ENCODE data around the gene TIPARP.
"Not testable (repeated sequence)": the region's sequence is repeated elsewhere in the genome, so short reads cannot be mapped to it uniquely, and the experiment has no call there.

The TIPARP gene

DNA sequence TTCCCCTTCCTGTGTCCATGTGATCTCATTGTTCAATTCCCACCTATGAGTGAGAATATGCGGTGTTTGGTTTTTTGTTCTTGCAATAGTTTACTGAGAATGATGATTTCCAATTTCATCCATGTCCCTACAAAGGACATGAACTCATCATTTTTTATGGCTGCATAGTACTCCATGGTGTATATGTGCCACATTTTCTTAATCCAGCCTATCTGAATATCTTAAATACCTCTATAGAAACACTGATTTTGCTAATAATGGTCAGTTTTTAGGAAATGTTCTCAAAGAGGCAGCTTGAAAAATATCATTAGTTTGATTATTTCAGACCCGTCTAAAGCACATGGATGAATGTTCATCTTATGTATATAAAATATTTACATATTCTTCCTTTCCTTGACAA lies 21.7 kb upstream of the TIPARP start:
- not testable (repeated sequence) for DNase-seq

DNA sequence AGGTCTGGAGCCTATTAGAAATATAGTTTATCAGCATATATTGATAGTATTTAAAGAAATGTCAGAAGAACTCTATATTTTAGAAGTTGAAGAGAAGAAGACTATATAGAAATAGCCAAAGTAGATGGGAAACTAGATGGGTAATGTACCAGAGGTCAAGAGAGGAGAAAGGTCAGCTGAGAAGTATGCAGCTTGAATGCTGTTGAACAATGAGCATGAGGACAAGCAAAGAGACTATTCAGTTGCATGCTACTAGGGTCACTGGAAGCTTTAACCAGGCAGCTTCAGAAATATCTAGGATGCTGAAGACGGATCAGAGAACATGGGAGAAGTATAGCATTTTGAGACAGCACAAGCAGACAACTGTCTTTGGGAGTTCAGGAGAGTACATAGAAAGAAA lies 19.6 kb upstream of the TIPARP start:
- no peak for DNase-seq

DNA sequence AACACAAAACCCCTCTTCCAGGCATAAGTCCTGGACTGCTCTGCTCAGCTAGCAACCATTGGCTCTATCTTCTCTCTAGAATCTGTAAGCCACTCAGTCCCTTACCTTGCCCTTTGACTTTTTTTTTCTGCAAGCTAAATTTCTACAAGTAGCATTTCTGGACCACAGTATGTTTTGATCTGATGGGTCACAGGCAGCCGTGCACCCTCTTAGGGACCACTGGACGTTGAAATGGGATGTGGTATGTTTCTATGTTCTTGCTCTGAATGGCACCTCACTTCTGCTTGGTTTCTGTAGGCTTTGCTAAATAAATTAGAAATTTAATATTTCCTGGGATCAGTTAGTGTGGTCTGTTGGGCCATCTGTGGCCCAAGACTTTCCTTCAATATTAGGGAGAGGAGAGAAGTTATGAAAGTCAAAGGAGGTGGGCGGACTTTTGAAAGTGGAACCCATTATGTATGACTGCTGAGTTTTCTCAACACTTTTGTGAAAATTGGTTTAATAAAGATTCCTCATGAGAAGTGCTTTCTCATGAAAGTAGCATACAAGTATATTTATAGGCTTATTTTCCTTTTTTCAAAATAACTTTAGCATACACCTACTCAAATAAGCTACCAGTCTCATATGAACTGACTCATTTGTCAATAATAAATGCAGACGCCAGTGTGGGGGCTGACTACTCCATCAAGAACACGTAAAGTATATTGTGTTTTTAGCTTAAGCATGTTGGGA lies 18.4 kb upstream of the TIPARP start:
- DNase-seq: no peak

DNA sequence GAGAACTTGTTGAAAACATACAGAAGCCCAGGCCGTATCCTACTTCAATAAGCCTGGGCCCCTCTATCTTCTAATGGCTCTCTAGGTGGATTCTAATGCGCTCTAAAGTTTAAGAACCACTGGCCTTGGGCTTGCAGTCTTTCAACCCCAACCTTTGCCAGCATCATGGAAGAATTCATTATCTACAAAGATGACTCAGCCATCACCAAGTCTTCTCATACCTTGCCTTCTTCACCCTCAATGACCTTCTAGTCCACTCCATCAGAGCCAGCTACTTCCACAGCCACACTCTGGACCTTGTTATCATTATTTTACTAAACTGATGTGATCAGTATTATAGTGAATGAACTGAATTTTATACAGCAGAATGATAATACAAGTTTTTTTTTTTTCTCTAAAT lies 16.9 kb upstream of the TIPARP start:
- DNase-seq: no peak

DNA sequence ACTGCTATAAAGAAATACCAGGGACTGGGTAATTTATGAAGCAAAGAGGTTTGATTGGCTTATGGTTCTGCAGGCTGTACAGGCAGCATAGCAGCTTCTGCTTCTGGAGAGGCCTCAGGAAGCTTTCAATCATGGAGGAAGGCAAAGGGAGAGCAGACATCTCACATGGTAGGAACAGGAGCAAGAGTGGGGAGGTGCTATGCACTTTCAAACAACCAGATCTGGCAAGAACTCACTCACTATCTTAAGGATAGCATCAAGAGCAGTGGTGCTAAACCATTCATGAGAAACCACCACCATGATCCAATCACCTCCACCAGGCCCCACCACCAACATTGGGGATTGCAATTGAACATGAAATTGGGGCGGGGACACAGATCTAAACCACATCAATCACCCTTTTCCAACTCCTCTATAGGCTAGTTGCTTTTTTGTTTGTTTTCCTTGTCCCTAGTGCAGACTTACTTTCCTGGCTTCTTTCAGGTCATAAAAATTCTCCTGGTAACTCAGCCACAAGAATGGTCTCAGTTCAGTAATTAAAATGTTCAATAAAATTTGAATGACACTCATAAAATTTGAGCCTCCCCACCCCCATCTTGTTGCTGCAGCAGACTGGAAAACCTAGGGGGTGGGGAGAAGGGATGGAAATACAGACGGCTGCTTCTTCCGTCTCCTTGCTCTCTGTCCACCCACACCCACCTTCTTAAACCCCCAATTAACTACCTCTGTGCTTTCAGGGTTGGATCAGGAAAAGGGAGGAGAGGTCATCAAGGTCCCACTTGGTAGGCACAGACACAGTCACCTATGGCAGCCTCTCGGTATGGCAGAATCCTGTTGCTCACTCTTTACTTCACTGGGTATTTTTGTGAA lies 16.3 kb upstream of the TIPARP start:
- DNase-seq: no peak

DNA sequence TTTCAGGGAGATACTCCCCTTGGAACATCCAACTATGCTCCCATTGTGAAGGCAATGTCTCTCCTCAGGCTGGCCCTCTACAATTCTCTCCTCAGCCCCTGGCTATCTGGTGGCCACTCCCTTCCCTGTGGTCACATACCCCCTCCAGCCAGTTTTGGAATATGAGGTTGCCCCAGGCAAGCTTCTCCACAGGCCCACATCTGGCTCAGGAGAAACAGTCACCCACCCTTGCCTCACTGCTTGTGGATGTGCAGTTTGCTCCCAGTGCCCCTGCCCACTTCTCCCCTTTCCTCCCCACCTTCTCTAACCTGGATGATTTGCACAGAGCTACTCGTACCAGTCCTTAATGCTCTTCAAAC lies 15.7 kb upstream of the TIPARP start:
- DNase-seq: no peak

DNA sequence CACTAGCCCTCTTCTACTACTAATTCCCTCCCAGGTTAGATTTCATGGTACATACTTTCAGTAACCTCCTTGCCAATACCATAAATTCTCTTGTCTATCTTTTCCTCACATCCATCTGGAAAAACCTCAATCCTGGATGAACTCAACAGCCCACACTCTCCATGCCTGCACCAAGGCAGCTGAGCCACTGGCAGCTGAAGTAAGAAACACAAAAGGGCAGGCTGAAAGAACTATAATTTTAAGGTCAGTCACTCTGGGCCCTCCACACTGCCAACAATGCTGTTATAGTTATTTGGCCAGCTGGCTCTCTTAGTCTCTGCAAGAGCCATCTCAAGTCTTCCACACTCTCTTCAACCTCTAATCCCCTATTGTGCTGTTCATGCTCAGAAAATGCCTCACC lies 15.1 kb upstream of the TIPARP start:
- no peak for DNase-seq

DNA sequence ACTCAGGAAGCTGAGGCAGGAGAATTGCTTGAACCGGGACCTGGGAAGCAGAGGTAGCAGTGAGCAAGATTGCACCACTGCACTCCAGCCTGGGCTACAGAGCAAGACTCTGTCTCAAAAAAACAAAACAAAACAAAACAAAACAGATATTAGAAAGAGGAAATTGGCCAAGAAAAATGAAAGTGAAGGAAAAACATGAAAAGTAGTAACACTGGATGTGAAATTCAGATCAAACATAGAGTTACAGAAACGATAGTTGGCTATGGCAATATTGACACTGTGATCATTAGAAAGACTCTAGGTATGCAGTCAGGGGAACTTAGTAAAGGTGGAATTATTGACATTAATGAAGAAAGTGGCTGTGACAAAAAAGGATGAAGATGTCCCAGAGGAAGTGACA lies 13.2 kb upstream of the TIPARP start:
- no peak for DNase-seq

DNA sequence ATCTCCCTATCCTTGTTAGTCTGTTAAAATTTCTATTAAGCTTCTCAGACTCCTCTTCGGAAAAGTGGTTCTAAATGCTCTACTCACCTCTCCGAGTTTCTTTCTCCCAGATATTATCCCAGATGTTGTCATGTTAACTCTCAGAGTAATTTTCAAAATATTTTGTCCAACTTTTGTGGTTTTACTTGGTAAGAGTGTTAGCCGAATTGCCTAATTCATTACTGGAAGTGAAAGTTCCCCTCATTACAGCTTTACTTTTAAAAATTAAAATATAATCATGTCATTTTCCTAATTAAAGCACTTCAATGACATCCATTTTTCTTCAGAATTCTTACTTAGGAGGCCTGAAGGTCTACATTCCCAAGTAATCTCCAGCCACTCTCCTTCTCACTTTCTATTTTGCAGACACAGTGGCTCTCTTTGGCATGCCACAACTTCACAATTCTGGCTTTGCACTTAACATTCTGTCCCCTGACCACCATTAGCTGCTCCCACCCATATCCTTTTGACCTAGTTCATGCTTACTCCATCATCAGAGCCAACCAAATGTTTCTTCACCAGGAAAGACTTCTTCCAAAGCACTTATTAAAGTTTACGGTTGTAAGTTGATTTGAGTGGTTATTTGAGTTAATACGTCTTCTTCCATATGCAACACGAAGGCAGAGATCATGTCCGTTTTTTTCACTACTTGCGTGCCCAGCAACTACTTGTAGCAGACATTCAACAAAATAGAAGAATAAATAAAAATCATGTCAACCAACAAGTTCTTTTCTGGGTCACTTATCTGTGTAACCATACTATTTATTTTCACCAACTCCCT lies 10.2 kb upstream of the TIPARP start:
- DNase-seq: no peak

DNA sequence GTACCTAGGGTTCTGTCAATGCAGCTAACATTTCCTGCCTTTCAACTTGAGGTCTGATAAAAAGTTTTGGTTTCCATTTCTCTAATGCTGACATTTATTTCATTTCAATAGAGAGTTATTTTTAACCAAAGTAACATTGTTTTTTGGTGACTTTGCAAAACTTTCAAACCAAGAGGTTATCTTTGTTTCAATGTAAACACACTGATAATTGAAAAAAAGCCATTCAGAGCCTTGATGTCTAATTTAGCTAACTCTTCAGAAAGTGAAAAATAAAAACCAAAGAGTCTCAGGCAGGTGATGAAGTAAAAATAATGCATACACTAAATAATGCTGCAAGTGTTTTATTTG lies 9.6 kb upstream of the TIPARP start:
- DNase-seq: no peak

DNA sequence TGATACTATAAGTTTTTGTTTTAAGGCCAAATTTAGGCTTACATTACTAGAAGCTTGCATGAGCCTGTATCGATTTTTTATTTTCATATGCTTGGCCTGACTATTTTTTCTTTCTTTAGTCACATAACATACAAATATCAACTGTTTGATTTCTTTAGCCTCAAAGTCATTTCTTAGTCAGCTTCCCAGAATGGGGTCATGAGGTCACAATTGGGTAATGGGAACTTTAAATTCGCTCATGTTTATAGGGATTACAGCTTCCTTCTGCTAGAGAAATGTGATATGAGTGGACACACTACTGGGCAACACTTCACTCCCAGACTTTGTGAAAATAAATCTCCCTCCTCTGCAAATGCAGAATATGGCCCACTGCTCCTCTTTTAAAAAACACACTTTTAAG lies 9.1 kb upstream of the TIPARP start:
- DNase-seq: no peak

DNA sequence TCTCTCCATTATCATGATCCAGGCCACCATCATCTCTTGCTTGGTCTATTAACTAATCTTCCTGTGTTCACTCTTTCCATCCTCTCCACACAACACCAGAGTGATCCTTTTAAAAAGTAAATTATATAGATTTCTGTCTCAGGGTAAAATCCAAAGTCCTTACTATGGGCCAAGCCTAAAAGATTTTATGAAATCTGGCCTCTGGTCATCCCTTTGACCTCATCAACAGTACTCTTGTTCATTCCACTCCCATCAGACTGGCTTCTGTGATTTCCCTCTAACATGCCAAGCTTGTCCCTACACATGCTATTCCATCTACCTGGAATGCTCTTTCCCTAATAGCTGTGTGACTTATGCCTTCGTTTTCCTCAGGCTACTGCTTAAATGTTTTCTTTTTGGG lies 8.3 kb upstream of the TIPARP start:
- no peak for DNase-seq

DNA sequence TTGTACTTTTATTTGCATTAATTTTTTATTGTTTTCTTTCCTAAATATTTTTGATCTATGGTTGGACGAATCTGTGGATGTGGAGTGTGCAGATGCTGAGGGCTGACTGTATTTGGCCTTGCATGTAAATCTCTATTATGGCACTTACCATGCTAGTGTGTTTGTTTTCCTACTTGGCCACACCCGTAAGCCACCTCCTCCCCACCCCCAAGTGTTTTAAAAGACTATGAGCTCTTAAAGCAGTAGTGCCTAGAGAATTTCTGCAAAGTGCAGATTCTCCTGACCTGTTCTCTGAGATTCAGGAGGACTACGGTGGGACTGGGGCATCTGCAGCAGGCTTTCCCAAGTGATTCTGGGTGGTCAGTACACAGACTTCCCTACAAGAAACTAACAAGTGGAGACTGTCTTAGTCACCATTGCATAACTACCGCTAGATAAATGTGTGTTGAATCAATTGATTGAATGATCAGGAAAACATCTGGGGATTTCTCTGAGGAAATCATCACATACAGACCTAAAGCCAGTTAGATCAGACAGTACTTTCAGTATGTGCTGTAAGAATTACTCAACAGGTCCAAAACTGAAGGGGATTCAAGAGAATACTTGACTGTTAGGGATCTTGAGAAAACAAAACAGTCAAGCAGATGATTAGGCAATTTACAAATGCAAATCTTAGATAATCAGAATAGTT lies 6.2 kb upstream of the TIPARP start:
- DNase-seq: no peak

DNA sequence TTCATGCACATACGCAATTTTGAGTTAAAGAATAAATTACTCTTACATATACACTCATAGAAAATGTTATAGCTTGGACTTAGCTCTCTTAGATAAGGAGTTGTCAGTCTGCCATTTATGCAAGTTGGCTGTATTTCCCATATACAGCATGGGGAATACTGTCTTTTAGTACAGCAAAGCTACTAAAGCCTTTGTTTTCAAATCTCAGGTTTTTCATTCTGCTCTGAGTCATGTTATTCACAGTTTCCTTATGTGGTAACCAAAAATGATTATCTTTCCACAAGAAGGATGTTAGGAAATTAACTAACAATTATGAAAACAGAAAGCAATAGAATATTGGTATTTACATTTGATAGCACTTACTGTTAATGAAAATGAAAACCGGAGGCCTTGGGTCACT lies 4.3 kb upstream of the TIPARP start:
- DNase-seq: no peak

DNA sequence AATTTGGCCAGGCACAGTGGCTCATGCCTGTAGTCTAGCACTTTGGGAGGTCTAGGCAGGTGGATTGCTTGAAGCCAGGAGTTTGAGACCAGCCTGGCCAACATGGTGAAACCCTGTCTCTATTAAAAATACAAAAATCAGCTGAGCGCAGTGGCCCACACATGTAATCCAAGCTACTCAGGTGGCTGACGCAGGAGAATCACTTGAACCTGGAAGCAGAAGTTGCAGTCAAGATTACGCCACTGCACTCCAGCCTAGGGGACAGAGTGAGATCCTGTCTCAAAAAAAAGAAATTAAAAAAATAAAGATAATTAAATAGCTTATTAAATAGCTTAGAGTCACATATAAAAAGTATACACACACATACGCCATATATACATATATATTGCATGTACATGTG lies 3.7 kb upstream of the TIPARP start:
- no peak for DNase-seq

DNA sequence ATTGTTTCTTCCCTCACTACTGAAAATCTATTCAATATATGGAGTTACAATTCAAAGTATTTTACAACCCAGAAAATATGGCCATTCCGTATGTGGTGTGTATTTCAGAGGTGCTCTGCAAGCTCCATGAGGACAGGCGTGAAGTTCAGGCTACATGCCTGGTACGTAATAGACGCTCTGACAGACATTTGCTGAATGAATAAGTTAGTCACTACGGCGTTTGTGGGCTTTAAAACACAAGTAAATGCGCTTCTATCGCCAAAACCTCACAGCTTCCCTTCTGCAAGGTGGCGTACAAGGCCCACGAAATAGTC lies 701 bp upstream of the TIPARP start:
- no peak for DNase-seq

DNA sequence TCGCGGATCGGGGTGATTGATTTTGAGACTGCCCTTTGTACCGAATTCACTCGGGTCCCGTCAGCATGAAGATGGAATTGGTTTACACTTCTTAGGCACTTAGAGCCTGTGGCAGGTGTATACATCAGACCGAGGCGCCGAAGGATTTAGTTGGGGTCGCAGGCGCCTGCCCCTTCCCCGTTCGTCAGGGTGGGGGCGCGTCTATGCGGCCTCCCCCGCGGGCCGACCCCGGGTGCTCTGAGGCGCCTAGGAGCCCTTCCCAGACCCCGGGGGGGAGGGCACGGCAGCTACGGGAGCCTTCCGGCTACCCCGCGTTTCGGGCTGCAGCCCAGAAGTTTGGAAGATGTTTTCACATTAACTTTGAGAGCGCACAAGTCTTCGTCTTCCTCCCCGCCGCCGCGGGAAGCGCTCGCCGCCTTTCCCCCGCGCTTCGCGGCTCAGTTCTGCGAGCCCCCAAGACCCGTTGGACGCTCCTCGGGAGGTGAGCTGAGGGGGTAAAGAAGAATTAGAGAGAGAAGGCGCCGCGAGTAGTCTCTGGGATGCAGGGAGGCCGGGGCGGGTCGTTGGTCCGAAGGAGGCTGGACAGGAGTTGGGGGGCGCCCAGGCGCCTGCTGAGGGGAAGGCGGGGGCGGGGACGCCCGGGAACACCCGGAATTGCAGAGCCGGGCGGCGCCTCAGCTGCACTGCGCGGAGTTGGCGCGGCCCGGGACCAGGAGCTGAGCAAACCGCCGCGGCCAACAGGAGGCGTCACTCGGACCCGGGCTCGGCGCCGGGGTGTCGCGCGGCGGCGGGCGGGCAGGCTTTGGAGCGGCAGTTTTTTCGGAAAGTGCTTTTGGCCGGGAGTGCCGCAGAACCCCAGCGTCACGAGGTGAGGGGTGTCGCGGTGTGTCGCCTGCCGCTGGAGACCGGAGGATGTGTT lies 780 bp downstream of the TIPARP start:
- no peak for DNase-seq

DNA sequence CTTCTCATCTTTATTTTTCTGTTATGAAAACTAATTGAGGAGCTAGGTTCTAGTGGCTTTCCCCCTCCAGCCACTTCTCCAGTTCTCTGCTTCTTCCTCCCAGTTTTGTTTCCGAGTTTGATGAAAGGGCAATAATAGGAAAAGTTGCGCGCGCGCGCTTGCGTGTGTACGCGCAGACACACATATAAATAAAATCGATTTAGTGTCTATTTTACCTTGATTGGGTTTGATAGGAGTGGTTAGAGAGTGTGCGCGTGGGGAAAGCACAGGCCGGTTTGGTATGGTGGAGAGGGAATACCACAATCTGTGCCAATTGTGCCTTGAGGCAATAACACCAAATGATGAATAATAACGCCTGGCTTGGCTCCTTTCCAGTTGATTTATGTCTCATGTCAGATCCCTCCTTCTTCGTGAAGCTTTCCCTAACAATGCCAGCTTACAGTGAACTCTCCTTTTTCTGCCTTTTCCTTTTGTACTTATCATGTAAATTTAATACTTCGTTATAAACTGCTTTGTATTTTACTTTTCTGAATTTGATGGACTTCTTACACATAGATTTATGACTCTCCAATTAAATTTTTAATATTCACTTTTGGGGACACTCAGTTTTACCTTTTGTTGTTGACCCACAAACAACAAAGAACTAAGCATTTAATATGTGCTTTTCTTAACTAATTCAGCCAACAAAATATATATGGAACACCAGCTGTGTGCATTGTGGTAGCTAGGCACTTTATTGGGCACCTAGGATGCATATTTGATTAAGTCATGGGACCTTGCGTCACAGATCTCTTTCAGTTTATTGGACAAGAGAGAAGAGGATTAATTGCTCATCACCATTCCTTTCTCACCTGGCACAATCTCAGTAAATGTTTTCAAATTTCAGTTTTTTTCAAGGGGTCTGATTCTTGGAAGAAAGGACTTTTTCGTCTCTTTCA lies 1.7 kb downstream of the TIPARP start:
- peak; percentile 37 for DNase-seq

DNA sequence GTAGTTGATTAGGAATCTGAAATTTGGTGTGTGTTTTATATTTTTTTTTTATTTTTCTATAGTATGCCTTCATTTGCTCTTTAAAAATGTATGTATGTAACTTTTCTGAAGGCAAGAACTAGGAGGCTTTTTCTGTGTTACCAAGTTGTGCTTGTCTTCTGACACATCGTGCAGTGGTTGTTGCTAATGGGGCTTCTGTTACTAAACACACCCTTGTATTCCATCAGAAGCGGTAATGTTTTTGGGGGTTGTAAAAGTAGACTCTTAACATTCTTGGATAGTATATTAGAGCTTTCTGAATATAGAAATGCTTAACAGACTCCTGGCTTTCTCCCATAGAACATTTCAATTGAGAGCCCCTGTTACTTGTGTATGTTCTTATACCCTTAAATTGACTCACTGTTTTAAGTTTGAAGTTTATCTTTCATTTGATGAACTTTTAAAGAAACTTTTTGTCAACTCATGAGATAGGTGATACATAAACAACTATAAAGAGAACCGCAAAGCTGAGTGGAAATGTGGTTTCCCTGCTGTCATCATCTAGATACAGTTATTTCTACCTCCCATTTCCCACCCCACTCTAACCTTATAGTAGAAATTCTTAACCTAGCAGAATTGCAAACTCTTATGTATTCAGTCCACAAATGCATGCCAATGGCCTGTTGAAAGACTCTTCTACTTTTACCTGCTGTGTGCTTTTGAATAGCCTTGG lies 2.5 kb downstream of the TIPARP start:
- DNase-seq: no peak

DNA sequence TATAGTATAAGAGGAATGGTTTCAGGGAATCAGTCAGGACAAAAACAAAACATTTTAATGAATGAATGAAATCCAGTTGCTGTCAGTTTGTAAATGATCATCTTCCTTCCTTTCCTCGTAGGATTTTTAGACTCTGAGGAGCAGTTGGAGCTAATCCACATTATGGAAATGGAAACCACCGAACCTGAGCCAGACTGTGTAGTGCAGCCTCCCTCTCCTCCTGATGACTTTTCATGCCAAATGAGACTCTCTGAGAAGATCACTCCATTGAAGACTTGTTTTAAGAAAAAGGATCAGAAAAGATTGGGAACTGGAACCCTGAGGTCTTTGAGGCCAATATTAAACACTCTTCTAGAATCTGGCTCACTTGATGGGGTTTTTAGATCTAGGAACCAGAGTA lies 3.1 kb downstream of the TIPARP start:
- DNase-seq: no peak
